Measurements from ENCODE around the gene CTSS.
"Not testable (repeated sequence)": the region's sequence is repeated elsewhere in the genome, so short reads cannot be mapped to it uniquely, and the experiment has no call there.

DNA sequence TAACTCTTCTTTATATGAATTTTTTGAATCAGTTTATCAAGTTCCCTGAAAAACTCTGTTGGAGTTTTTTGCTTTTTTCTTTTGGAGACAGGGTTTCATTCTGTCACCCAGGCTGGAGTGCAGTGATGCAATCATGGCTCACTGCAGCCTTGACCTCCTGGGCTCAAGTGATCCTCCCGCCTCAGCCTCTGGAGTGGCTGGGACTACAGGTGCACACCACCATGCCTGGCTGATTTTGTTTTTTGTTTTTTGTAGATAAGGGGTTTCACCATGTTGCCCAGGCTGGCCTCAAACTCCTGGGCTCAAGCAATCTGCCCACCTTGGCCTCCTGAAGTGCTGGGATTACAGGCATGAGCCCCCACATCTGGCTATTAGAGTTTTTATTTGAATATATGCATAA, 2.1 kb upstream of the CTSS start:
- not testable (repeated sequence) for TF ChIP-seq CTCF (IDR thresholded peaks at IDR 0.05); RFX5 (IDR thresholded peaks at IDR 0.05); PHF8 (IDR thresholded peaks at IDR 0.05; ENCODE audit: borderline replicate concordance, low read depth); POLR2A (IDR thresholded peaks at IDR 0.05; ENCODE audit: low read length); MAX (IDR thresholded peaks at IDR 0.05); NR3C1 (IDR thresholded peaks at IDR 0.05)
- peak in 1 of 2 experiments; percentile 23; a peak in 1 of 4 replicates for TF ChIP-seq CEBPB (IDR thresholded peaks at IDR 0.05)
- TF ChIP-seq, protein P1, sequence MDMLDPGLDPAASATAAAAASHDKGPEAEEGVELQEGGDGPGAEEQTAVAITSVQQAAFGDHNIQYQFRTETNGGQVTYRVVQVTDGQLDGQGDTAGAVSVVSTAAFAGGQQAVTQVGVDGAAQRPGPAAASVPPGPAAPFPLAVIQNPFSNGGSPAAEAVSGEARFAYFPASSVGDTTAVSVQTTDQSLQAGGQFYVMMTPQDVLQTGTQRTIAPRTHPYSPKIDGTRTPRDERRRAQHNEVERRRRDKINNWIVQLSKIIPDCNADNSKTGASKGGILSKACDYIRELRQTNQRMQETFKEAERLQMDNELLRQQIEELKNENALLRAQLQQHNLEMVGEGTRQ (IDR thresholded peaks at IDR 0.05): not testable (repeated sequence)

Data from A549 (cell line).